ENCODE data around the gene RBMS1.
A peak's percentile ranks its signal among the peaks of the same experiment; 100 is the strongest.

The RBMS1 gene

DNA sequence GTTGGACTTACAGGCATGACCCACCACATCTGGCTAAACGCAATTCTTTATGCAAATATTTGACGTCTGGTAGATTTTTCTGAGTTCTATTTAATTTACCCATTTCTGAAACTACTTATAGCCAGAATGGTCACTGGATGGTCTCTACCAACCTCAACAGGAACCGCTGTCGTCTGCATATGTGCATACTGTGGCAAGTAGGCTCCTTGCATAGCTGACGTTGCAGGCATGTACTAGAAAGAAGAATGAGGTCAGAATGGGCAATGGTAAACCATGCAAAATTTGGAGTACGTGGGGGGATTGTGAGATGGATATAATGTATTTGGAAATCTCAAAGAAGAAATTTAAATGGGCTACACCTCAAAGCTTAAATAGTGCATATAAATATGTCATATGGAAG lies 216.5 kb downstream of the RBMS1 start:
- DNase-seq (ENCODE audit: low spot score): no peak

DNA sequence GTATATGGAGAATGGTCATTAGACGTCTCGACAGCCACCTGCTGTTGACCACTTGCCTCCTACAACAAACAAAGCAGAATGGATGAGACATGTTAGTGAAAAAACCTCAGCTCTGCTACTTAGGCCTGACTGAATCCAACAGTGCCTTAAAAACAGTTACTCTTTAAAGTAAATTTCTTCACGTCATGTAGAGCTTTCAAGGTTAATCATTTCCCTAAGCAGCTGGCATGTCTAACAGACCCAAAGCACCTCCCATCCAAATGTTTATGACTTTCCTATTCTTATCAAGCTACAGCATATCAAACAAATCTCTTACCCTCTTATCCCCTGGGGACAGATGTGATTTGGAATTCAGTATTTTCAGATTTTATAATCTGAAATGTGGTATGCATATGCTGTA lies 218.0 kb downstream of the RBMS1 start:
- no peak for DNase-seq (ENCODE audit: low spot score)

DNA sequence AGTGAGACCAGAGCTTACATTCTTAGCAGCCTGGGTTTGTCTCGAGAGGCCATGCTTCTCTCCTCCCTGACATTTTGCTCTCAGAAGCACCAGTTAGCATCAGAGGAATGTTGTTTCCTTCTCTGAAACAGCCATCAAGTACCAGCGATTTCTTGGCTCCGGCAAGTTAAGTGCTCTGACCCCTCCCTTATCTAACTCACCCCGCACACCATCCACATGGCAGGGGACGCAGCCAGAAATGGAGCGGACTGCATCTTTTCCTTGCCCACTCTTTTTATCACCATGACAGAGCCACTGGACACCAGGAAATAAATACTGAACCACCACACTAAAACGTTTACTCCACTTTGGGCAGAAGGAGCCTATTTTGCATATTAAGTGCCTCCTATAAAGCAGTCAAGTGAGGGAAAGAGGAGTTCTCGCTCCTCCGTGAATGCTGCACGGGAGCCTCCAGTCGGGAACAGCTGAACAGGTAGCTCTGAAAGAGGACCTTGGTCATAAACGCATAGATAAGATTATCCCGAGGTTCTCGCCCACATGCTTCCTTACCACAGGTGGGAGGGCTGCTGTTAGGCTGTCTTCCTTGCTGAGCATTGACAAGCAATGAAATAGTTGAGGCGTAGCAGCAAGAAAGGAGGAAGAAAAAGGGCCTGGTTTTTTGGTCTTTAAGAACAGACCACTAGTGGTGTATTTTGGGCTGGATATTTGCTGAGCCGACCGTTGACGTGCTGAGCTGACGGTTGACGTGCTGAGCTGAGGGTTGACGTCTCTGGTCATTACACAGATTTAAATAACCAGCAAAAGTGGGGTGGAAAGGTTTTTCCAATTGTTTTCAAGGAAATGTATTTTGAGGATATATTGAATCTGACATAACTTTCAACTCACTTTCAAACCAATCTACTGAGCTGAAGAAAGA lies 222.2 kb downstream of the RBMS1 start:
- no peak for DNase-seq (ENCODE audit: low spot score)

DNA sequence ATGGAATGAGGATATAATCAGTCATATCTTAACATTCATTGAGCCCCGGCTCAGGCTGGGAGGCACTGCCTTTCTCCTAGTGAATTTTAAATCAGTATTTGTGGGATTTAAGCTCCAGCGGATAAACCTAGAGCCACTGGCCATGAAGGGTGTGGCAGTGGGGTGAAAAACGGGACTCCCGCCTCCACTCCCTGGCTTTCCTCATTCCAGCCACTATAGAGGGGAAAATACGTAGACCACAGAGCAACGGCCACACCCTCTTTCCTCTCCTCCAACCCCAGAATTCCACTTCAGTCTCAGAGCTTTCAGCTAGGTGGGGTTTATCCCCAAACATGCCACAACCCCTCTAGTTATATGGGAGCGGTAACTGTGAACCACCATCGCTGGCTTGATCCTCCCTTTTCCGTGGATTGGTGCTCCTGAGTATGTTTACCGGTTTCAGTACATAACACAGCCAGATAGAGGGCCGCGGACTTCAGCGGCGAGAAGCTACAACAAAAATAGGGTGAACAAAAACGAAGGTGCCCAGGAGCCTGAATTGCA lies 223.0 kb downstream of the RBMS1 start:
- DNase-seq (ENCODE audit: low spot score): peak; percentile 67

DNA sequence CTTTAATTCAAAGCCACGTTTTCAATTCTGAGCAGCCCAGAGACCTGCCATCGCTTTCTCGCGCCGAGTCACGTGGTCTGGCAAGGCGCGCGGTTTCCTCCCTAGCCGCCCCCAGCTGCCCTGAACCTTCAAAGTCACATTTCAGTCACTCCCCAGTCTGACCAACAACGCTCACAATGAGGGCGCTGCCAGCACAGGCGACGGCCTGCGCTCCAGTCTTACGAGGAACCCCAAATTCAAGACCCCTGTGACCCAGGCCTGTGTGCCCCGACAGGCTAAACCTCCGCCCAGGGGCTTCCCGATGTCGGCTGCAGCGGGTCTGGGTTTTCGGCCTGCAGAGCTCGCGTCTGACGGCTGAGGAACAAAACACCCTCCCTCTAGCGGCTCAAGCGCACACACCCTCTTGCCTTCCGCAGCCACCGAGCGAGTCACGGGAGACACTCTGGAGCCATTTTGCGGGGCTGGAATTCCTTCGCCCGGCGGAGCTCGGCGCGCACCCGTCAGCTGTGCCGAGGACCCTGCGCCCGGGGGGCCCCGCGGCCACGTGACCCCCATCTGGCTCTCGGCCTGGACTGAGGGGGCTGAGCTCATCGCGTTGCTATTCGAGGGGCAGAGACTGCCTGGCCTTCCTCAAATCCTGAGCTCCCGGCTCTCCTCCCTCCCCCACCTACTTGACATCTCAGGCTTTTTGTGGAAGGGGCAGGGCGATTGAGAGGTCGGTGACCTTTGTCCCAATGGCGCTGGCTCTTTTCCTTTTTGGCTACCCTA lies 223.6 kb downstream of the RBMS1 start:
- DNase-seq (ENCODE audit: low spot score): peak; percentile 93

DNA sequence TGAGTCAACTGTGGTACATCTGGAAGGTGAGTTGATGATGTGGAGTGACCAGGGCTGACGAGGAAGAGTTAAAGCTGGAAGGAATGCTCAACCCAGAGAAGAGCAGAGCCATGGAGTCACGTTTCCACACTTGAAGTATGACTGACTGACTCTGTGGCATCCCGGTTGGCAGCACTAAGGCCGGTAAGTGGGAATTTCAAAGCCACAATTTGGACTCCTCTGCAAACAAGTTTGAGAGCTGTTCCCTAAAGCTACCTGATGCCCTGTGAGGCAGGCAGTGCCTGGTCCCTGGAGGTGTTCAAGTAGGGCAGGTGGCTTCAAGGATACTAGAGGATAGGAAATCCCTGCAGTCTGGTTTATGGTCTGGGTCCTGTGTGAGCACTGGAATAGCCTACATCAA lies 224.2 kb downstream of the RBMS1 start:
- DNase-seq (ENCODE audit: low spot score): no peak

DNA sequence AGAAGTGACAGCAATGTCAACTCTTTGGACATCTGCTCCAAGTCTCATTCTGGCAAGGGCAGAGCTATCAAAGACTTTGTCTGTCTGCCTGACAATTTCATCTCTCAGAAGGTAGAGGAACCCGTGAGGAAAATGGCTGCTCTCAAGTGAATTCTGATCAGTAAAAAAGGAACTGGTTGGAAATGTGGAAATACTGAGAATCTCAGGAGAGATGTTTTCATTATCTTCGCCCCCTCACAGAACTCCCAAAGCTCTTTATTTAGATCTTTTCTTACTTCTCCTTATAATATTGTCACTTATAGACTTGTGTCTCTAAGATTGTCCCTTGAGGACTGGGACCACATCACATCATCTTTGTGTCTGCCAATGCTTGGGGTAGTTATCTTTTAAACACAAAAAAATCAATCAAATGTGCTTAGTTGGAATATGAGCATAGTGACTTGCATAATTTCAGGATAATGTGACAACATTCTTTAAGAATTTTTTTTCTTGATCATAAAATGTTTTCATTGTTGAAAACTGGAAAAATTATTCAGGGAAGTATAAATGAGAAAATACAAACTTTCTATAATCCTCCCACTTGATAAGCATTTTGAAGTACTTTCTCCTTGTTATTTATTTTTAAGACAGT lies 225.3 kb downstream of the RBMS1 start:
- no peak for DNase-seq (ENCODE audit: low spot score)

DNA sequence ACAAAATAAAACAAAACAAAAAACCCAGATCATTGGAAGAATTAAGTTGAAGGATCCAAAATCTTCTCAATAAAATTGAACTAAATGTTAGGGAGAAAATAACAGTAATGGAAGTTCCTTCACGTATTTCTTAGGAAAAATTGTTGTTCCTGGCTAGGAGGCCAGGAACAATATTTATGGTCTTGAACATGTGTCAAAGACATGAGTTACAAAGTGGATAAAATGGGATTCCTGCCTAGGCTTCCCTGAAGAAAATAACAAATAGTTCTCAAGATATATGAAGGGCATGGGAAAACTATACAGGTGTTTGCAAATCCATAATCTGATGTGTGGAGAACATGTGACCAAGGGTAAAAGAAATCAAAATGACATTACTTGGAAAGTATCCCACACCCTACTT lies 225.9 kb downstream of the RBMS1 start:
- no peak for DNase-seq (ENCODE audit: low spot score)

DNA sequence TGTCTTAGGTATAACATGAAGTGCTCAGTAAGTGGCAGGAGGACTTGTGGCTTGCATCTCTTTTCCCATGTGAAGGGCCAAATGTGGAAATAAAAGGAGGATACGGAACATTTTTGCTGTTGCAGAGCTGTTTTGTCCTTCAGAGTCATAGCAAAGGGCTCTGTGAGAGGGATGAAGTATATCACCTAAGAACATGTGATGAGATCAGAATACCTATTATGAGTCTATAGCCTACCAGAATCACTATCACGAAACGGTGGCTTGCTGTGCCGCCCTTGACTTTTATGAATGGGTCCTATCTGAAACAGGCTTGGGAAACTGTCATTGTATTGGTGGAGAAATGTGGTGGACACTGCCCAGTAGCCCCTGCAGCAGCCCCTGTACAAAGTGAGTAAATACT lies 226.6 kb downstream of the RBMS1 start:
- DNase-seq (ENCODE audit: low spot score): no peak

DNA sequence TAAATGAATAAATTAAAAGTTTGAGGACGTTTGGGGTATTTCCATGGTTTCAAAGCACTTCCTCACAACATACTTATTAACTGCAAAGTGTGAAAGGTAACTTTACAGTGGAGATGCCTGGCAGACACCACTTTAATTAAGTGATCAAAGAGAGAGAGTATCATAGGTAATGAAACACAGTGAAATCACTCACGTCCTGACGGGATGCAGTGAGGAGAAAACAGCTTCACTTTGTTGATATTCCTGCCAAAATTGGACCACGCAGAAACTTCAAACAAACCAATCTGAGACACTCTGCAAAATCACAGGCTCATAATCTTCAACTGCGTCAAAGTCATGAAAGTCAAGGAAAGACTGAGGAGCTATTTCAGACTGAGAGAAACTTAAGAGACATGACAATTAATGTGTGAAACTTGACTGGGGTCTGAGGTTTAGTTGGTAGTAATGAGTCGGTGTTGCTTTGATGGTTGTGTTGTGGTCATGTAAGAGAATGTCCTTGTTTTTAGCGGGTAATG lies 227.5 kb downstream of the RBMS1 start:
- DNase-seq (ENCODE audit: low spot score): no peak

DNA sequence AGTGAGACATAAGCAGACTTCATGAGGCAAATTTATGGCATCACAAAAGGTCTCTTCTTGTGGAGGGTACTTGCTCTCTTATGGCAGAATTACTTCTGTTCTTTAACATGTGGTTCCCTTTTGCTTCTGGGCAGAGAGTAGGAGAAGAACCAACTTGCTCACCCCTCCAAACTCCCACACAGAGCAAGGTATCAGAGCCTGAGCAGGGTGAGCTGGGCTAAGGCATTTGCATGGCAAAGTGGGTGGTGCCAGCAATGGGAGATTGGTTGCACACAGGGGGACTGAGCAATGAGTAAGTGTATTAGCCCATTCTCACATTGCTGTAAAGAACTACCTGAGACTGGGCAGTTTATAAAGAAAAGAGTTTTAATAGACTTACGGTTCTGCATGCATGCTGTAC lies 229.3 kb downstream of the RBMS1 start:
- no peak for DNase-seq (ENCODE audit: low spot score)

DNA sequence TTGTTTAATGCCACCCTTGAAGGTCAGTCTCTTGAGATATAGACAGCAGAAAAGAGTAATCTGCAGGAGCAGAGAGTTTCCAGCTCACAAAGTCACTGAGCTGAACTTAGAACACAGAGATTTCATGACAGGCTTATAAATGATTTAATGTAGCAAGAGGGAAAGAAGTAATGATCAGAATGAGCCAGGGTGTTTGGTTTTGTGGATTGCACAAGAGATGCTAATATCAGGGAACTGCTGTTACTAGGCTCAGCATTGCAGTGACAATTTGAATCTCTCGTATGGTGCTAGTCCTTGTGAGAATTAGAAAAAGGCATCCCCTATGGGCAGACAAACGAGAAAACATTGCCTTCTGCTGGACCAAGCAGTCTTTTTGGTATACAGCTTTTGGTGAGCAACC lies 231.9 kb downstream of the RBMS1 start:
- DNase-seq (ENCODE audit: low spot score): no peak

DNA sequence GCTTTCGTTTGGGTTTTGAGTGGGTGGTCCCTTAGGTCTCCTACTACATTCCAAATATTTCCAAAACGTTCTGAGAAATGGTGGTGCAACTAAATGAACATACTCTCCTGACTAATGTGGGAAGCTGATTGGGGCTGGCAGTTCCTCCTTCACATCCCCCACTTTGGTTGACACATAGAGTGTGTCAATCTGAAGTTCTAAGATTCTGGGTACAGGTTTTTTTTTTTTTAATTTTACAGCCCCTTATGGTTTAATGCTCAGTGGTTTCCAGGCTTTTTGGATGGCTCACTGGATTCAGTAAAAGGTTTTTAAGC lies 235.2 kb downstream of the RBMS1 start:
- no peak for DNase-seq (ENCODE audit: low spot score)

DNA sequence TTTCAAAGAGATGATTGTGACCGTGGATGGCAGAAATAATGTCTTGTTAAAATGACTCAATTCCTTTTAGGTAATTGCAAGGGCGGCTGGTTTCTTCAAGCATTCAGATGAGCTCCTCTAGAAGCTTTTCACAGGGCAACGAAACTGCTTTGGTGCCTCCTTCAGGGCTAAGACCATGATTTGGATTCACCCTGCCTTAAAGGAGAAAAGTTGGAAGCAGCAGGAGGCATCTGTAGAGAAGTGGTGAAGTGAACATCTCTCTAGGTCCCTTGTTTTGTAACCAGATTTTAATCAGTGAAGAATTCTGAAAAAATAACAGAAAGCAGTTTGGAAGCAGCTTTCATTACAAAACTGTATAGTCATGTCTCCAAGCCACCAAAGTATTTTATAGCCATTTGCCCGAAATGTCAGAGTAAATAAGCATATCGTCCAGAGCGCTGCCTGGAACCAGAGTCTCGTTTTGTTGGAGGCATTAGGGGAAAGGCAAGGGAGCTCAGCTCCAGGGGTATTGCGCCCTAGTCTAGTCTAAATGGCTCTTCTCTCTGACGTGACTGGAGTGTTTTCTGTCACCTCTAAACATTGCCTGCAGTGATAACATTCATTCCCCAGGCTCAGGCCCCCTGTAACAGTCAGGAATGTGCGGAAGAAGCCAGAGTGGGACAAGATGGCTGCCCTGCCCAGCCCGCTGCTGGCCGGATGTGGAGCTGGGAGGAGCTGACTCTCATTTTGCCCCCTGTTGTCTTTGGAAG lies 235.7 kb downstream of the RBMS1 start:
- DNase-seq (ENCODE audit: low spot score): no peak

DNA sequence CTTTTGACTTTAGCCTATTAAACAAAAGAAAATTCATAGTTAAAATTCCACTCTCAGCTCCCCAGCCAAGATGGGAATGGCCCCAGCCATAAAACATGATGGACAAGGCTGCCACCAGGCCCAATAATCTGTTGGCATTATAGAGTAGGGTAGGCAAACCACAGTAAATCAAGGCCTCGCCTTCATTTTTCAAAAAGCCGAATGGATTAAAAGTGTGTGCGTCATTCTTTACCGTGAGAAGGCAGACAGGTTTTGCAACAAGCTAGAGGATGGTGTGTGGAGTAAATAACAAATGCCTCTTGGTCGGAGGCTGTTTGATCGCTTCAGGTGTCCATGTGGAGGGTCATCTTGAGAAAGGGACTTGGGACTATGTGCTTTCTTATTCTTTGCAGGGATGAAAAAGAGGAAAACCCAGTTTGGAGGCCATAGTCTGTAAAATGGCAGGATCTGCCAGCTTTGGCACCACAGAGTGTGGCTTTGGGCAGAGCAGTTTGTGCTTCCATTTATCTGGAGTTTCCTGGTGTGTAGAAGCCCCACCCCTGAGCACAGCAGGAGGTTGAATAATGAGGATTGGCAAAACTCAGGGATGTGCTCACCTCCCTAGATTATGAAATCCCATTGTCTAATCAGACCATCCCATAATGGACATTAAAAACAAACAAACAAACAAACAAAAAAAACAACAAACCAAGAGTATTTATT lies 236.4 kb downstream of the RBMS1 start:
- no peak for DNase-seq (ENCODE audit: low spot score)

DNA sequence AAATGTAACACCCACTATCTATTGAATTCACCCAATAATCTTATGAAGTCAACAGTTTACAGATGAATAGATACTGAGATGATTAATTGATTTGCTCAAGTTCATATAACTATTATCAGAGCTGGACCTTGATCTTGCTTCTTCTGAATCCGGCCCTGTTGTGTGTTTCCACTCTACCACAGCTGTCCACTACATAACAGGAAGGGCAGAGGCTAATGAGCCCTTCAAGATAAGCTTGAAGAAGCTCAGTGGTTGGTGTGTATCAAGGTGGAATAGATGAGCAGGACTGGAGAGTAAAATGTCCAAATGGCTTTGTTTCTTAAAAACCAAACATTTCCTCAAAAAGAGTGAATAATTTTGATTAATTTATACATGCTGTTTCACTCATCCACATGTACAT lies 237.1 kb downstream of the RBMS1 start:
- DNase-seq (ENCODE audit: low spot score): no peak

DNA sequence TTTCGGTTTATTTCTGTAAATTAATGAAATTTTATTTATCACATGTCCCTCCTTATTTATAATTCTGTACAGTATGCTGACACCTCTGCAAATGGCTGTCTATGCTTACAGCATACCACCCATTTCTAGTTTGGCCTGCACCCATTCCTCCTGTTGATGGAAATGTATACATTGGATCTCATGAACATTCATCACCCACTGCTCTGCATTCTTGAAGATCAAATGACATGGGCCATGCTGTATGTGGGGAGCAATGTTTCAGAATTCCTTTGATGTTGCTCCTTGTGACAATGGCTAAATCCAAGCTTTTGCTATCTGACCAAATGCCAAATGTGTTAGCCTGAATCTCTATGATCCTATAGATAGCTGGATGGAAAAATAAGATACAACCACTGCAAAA lies 238.2 kb downstream of the RBMS1 start:
- DNase-seq (ENCODE audit: low spot score): no peak

DNA sequence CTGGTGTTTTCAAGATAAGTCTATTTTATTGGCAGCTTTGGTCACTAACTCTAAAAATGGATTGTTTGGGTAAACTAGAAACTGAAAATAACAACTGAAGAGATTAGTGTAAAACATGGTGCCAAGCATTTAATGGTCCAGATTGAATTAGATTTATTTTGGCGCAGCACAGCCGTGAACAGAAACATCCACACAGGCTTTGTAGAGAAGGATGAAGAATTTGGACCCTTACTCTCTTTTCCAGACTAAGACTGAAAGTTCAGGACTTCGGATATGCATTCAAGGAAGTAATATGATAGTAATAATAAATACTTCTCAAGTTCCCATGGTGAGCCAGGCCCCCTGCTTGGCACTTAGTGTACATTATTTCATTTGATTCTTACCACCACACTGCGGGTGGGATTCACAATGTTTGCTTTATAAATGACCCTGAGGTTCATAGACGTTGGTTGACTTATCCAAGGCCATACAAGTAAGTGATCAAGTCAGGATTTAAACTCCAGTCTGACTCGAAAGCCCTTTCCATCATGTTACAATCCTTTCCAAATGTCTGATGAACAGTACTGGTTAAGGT lies 239.3 kb downstream of the RBMS1 start:
- no peak for DNase-seq (ENCODE audit: low spot score)

DNA sequence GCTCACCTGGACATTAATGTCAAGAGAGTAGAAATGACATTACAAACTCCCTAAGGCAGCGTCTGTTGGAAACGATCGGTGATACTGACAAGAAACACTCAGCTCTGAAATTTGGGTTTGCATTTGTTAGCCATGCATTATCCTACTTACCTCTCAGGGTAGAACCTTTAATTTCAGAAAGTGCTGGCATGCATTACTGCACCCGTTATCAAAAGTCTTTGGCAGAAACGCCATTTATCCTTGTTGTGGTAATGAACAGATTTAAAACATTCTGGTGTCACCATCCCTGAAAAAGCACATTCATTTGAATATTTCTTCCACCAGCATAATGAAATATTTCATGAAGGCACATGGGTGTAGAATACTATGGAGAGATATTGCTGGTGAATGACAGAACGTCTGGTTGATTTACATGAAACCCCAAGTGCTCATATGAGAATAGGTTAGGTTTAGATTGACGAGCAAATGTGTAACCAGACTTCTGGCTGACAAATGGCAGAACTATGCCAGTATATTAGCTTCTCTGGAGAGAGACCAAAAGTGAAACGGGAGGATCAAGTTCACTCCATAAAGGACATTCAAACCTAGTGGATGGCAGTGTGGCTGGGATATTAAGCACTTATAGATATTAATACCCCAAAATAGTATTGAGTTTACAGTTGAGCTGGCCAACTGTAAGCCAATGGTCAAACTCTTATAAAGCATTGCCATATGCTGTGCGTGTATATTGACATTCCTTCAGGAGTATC lies 240.0 kb downstream of the RBMS1 start:
- peak; percentile 20 for DNase-seq (ENCODE audit: low spot score)

DNA sequence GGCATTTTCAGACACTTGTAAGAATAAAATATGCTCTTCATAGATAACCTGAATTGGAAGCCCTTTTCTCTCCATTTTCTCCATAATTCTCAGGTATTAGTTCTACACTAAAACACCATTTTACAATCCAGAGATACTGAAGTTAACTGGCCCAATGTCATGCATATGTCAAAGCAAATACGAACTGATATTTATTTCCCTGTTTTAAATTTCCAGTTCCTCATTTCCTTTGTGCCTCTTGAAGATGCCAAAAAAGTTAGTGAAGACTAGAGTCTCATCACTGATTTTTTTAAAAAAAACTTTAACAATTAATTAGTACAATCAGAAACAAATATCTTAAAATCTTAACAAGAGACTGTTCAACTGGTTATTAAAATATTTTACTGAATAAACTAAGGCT lies 240.7 kb downstream of the RBMS1 start:
- DNase-seq (ENCODE audit: low spot score): no peak
